Epidermal melanocyte (primary cell): ENCODE data around the gene EEF1B2.
"Not testable (repeated sequence)": the region's sequence is repeated elsewhere in the genome, so short reads cannot be mapped to it uniquely, and the experiment has no call there.

Experiments used
- DNase-seq: peaks from one replicate; pipeline ENCODE4 v3.0.0; 2011; ENCODE audit warnings: low spot score; ENCODE audit not compliant: insufficient read length

The EEF1B2 gene

GRCh38 chr2:206159346-206160124 is at the start of gene EEF1B2, which contains the start of gene NDUFS1:
Gene EEF1B2 (plus strand): TSS chr2:206159895. CDS start chr2:206159980, 85 bp downstream.
Gene NDUFS1 (minus strand): TSS chr2:206159444. CDS start chr2:206153678, 5,766 bp downstream.
- DNase-seq = peak; percentile 85

DNA sequence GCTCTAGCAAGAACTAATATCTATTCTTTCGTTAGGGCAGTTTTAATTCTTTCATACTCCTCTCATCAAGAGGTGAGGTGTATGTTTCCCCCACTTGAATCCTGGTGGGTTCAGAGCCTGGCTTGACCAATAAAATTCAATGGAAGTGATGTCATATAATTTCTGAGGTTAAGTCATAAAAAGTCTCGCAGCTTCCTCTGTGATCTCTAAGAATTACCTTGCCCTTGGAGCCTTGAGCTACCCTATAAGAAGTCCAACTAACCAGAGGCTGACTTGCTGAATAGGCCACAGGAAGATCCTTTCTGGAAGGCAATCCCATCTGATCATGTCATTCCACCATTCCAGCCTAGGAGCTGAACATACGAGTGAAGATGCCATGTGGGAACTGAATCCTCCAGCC is 47.6 kb upstream of the EEF1B2 start:
- DNase-seq = no peak

GRCh38 chr2:206112846-206113547 is 46.7 kb upstream of the EEF1B2 start:
- DNase-seq = no peak

DNA sequence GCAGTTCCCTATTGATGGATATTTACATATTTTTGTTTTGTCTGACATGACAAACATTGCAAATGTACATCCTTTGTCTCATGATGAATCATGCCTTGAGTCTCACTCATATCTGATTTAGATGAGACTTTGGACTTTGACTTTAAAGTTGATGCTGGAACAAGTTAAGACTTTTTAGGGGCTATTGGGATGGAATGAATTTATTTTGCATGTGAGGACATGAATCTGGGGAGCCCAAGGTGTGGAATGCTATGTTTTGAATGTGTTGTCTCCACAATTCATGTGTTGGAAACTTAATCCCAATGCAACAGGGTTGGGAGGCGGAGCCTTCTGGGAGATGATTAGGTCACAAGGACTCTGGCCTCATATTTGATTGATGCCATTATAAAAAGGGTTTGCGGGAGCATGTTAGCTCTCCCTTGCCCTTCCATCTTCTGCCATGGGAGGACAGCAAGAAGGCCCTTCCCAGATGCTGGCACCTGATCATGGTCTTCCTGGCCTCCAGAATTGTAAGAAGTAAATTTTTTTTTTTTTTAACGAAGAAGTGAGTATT is 44.6 kb upstream of the EEF1B2 start:
- no peak for DNase-seq

GRCh38 chr2:206116278-206116677 is 43.4 kb upstream of the EEF1B2 start:
- no peak for DNase-seq

GRCh38 chr2:206122569-206122968 is 37.1 kb upstream of the EEF1B2 start:
- DNase-seq = not testable (repeated sequence)

DNA sequence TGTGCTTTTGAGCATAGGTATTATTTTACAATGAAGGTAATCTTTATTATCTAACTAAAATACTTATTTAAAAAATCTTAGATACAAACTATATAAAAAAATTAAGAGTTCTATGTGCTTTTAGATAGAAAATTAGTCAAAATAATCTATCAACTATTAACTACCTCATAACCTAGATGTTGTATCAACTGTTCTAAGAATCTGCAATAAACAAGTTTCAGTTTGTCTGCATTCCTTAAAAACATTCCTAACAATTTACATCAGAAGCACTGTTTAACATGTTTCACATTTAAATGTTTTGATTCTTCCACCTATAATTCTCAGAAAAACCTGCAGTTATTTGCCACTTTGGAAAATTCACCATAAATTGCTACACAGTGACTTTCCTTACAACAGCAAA is 33.8 kb upstream of the EEF1B2 start:
- no peak for DNase-seq

GRCh38 chr2:206127656-206128055 is 32.0 kb upstream of the EEF1B2 start:
- DNase-seq = no peak

GRCh38 chr2:206143451-206143850 is 16.2 kb upstream of the EEF1B2 start:
- no peak for DNase-seq

- DNase-seq = no peak
Observed at GRCh38 chr2:206144383-206144782, 15.3 kb upstream of the EEF1B2 start.

- no peak for DNase-seq
Observed at GRCh38 chr2:206145665-206146064, 14.0 kb upstream of the EEF1B2 start.

GRCh38 chr2:206149330-206149729 is 10.4 kb upstream of the EEF1B2 start:
- DNase-seq = no peak

GRCh38 chr2:206150168-206150567 is 9.5 kb upstream of the EEF1B2 start:
- no peak for DNase-seq

- no peak for DNase-seq
Observed at GRCh38 chr2:206150631-206151030, 9.1 kb upstream of the EEF1B2 start.

GRCh38 chr2:206154197-206154596 is 5.5 kb upstream of the EEF1B2 start:
- DNase-seq = no peak

DNA sequence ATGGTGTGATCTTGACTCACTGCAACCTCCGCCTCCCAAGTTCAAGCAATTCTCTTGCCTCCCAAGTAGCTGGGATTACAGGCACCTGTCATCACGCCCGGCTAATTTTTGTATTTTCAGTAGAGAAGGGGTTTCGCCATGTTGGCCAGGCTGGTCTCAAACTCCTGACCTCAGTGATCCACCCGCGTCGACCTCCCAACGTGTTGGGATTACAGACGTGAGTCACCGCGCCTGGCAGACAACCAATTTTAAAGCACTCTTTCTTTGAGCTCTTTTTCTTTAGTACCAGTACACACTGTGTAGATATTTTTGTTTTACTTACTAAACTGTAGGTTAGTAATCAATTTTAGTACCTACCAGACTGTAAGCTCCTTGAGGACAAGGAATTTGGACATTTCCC is 2.7 kb upstream of the EEF1B2 start:
- not testable (repeated sequence) for DNase-seq

DNA sequence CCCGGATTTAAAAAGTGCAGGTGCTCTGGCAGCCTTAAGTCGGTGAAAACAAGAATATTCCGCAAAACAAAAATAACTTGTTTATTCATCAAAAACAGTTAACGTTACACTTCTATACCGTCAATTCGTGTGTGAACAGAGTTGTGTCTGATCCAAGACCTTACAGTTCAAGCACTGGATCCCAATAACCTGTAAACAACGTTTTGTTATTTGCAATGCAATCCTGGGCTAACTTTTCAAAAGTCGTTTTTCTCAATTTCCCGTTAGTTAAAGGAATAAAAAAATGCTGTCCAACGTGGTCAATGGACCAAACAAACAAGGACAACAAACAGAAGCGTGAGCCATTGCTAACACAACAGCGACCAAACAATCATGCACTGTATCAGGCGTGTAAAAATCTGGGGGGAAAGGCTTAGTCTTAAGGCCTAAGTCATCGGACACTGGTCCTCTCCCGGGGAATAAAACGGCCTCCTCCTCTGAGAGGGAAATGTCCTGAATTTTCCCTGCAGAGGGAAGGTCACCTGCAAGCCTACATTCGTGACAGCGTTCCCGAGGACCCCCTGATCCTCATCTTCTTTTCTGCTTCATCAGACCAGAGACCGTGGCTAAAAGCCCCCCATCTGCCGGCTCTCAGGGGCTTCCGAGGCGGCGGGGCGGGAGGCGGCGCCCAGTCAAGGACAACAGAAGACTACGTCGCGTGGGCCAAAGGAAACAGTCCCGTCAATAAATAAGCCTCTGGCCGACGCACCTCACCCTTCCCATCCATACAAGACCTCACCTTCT is 941 bp upstream of the EEF1B2 start:
- no peak for DNase-seq

DNA sequence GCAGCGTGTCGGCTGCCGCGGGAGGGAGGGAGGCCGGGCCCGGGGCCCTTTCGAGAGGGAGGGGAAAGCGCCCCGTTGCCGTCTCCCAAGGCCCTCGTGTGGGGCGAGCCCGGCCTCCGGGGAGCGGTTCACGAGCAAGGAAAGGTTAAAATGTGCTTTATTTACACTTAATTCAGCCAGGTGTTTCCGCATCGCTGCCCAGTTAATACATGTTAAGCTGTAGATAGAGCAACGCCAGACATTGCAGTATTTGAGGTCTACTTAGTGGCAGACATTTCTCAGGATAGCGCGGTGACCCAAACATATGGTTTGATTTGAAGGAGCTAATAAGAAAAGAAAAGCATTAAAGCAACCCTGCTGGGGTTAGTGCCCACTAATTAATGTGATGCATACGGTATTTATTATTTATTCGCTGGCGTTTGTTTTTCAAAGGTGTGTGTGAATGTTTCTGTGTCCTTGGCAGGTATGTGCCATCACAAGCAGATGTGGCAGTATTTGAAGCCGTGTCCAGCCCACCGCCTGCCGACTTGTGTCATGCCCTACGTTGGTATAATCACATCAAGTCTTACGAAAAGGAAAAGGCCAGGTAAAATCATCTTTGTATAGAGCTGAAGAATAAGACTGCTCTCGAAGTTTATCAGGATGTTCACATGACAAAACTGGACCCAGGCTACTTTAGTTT is 571 bp downstream of the EEF1B2 start:
- DNase-seq = peak; percentile 33

- DNase-seq = no peak
Observed at GRCh38 chr2:206160807-206161179, 1.1 kb downstream of the EEF1B2 start.

- DNase-seq = not testable (repeated sequence)
Observed at GRCh38 chr2:206162401-206162800, 2.7 kb downstream of the EEF1B2 start.

DNA sequence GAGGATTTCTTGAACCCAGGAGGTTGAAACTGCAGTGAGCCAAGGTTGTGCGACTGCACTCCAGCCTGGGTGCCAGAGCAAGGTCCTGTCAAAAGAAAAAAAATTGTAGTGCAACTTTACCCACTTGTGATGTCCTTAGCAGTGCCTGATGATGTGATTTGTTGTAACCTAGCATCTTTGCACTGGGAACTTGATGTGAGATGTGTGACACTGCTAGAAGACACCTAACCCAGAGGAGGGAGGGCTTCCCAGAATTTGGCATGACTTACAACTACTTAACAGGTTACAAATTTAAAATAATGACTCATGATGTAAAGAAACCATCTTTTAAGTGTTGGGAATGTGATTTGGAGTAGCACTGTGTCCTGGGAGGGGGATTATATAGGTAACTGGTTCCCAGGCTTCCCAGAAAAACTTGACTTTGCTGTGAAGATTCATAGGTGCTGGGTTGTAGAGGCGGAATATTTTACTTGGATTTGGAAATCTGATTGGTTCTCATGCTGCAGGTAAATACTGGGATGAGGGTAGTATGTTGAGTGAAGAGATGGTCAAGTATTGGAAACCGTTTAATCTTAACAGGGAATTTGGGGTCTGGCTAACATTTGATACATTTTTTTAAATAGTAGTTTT is 3.7 kb downstream of the EEF1B2 start:
- no peak for DNase-seq
